ENCODE measurements around the gene LRRC75B.
"Not testable (repeated sequence)": the region's sequence is repeated elsewhere in the genome, so short reads cannot be mapped to it uniquely, and the experiment has no call there.

LRRC75B gene

GRCh38 chr22:24555165-24556039 is 37.5 kb downstream of the LRRC75B start, which contains the start of gene SNRPD3:
Gene SNRPD3, plus strand, starts transcription at chr22:24555999. Its CDS starts 1,676 bp downstream, at chr22:24557675.
- DNase-seq (ENCODE audit: low read depth in 2 of 2, low spot score in 1 of 2), result peak; percentile 99

GRCh38 chr22:24554313-24555164 is 38.3 kb downstream of the LRRC75B start, which contains the start of gene GUCD1:
Gene GUCD1, minus strand, starts transcription at chr22:24555138. Its CDS starts 147 bp downstream, at chr22:24554991.
- no peak for DNase-seq (ENCODE audit: low read depth in 2 of 2, low spot score in 1 of 2)

- DNase-seq (ENCODE audit: low read depth in 2 of 2, low spot score in 1 of 2), result no peak
Observed at GRCh38 chr22:24553597-24554312, 39.1 kb downstream of the LRRC75B start.

GRCh38 chr22:24552503-24553286 is 40.2 kb downstream of the LRRC75B start:
- DNase-seq (ENCODE audit: low read depth in 2 of 2, low spot score in 1 of 2), result not testable (repeated sequence)

GRCh38 chr22:24550902-24551435 is 41.9 kb downstream of the LRRC75B start:
- no peak for DNase-seq (ENCODE audit: low read depth in 2 of 2, low spot score in 1 of 2)

GRCh38 chr22:24550028-24550901 is 42.6 kb downstream of the LRRC75B start:
- no peak for DNase-seq (ENCODE audit: low read depth in 2 of 2, low spot score in 1 of 2)

- no peak for DNase-seq (ENCODE audit: low read depth in 2 of 2, low spot score in 1 of 2)
Observed at GRCh38 chr22:24548812-24549211, 44.1 kb downstream of the LRRC75B start.

- no peak for DNase-seq (ENCODE audit: low read depth in 2 of 2, low spot score in 1 of 2)
Observed at GRCh38 chr22:24543679-24544243, 49.1 kb downstream of the LRRC75B start.

GRCh38 chr22:24543185-24543601 is 49.7 kb downstream of the LRRC75B start:
- no peak for DNase-seq (ENCODE audit: low read depth in 2 of 2, low spot score in 1 of 2)

GRCh38 chr22:24542641-24543040 is 50.2 kb downstream of the LRRC75B start:
- DNase-seq (ENCODE audit: low read depth in 2 of 2, low spot score in 1 of 2), result no peak

GRCh38 chr22:24541681-24542515 is 51.0 kb downstream of the LRRC75B start:
- DNase-seq (ENCODE audit: low read depth in 2 of 2, low spot score in 1 of 2), result no peak

GRCh38 chr22:24540470-24540869 is 52.4 kb downstream of the LRRC75B start:
- DNase-seq (ENCODE audit: low read depth in 2 of 2, low spot score in 1 of 2), result no peak

- no peak for DNase-seq (ENCODE audit: low read depth in 2 of 2, low spot score in 1 of 2)
Observed at GRCh38 chr22:24536089-24536488, 56.8 kb downstream of the LRRC75B start.

Measured in stimulated activated CD8-positive, alpha-beta memory T cell treated with anti-CD3 and anti-CD28 coated beads, Interleukin-4, amount 100 ng/mL, for 4 hours (primary cell).